GM19239 (cell line): ENCODE data around the gene SPATA2.
A peak's percentile ranks its signal among the peaks of the same experiment; 100 is the strongest.

Experiments
- DNase-seq: peaks from one replicate; pipeline ENCODE4 v3.0.0; 2011; ENCODE audit warnings: low spot score; ENCODE audit not compliant: insufficient read length
- FAIRE-seq: peaks from 2 replicates; lab custom pipeline; 2011; peaks lifted over from hg19 to GRCh38; lab: Jason Lieb, UNC

Gene SPATA2

GRCh38 chr20:49888212-49889000 lies 26.9 kb downstream of the SPATA2 start:
- peak; percentile 88 for FAIRE-seq
- DNase-seq, result peak; percentile 76

- DNase-seq (no peak), FAIRE-seq (no peak)
Measured at GRCh38 chr20:49887251-49888211, 27.8 kb downstream of the SPATA2 start.

- FAIRE-seq, result no peak
- DNase-seq, result no peak
Measured at GRCh38 chr20:49886571-49887213, 28.6 kb downstream of the SPATA2 start.

- DNase-seq (no peak), FAIRE-seq (no peak)
Measured at GRCh38 chr20:49885558-49886332, 29.6 kb downstream of the SPATA2 start.

- no peak for DNase-seq
- FAIRE-seq, result no peak
Measured at GRCh38 chr20:49883246-49883802, 32.0 kb downstream of the SPATA2 start.

GRCh38 chr20:49882171-49882970 lies 33.0 kb downstream of the SPATA2 start:
- DNase-seq (no peak), FAIRE-seq (no peak)

GRCh38 chr20:49880724-49881445 lies 34.4 kb downstream of the SPATA2 start:
- FAIRE-seq (no peak), DNase-seq (no peak)

- FAIRE-seq (no peak), DNase-seq (no peak)
Measured at GRCh38 chr20:49880177-49880576, 35.2 kb downstream of the SPATA2 start.

GRCh38 chr20:49878977-49879376 lies 36.4 kb downstream of the SPATA2 start:
- DNase-seq (no peak), FAIRE-seq (no peak)

GRCh38 chr20:49877386-49877921 lies 37.9 kb downstream of the SPATA2 start:
- DNase-seq, result no peak
- FAIRE-seq, result no peak

GRCh38 chr20:49874696-49875095 lies 40.6 kb downstream of the SPATA2 start:
- FAIRE-seq (no peak), DNase-seq (no peak)

- FAIRE-seq (no peak), DNase-seq (no peak)
Measured at GRCh38 chr20:49872056-49872455, 43.3 kb downstream of the SPATA2 start.

- DNase-seq (no peak), FAIRE-seq (no peak)
Measured at GRCh38 chr20:49871391-49871948, 43.9 kb downstream of the SPATA2 start.

- FAIRE-seq, result no peak
- DNase-seq, result no peak
Measured at GRCh38 chr20:49870261-49870660, 45.1 kb downstream of the SPATA2 start.

GRCh38 chr20:49868964-49869363 lies 46.4 kb downstream of the SPATA2 start:
- DNase-seq (no peak), FAIRE-seq (no peak)

GRCh38 chr20:49868538-49868937 lies 46.8 kb downstream of the SPATA2 start:
- DNase-seq, result no peak
- FAIRE-seq, result no peak

GRCh38 chr20:49867453-49868215 lies 47.7 kb downstream of the SPATA2 start:
- FAIRE-seq, result no peak
- DNase-seq, result no peak
